HG02840 (cell line): ENCODE data around the gene S100A12.
"Not testable (repeated sequence)": the region's sequence is repeated elsewhere in the genome, so short reads cannot be mapped to it uniquely, and the experiment has no call there.

Source experiments
- ATAC-seq: cut with Tn5 transposase; IDR thresholded peaks from one replicate; pipeline ENCODE4 v1.9.1; 2021; ENCODE audit warnings: mild to moderate bottlenecking, moderate library complexity, moderate number of reproducible peaks; ENCODE audit not compliant: unreplicated experiment, low FRiP score

Gene S100A12

DNA sequence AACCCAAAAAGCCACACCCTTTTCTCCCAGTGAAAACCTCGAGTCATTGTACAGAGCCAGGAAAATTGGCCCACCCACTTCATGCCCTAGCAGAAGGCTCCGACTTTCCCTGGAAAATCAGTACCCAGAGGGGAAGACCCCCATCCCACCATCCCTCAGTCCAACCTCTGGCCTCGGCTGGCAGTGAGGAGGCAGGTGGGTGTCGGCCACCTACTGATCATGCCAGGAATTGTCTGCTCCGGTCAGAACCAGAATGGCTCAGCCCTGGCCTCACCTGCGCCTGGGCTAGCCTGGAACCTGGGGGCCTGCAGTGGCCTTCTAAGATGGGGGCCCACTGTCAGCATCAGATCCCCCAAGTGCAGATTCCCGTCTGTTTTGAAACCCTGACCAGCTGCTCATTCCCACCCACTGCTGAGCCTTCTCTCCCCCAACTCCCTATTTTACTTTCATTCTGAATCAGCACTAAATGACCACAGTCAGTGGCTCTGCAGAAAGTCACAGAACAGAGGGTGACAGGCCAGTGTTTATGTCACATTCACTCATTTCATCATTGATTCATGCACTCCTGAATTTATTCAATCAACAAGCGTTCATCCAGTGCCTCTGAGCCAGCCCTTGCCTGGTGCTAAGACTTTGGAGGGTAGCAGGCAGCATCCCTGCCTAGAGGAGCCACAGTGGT, 20.8 kb downstream of the S100A12 start:
- no peak for ATAC-seq

DNA sequence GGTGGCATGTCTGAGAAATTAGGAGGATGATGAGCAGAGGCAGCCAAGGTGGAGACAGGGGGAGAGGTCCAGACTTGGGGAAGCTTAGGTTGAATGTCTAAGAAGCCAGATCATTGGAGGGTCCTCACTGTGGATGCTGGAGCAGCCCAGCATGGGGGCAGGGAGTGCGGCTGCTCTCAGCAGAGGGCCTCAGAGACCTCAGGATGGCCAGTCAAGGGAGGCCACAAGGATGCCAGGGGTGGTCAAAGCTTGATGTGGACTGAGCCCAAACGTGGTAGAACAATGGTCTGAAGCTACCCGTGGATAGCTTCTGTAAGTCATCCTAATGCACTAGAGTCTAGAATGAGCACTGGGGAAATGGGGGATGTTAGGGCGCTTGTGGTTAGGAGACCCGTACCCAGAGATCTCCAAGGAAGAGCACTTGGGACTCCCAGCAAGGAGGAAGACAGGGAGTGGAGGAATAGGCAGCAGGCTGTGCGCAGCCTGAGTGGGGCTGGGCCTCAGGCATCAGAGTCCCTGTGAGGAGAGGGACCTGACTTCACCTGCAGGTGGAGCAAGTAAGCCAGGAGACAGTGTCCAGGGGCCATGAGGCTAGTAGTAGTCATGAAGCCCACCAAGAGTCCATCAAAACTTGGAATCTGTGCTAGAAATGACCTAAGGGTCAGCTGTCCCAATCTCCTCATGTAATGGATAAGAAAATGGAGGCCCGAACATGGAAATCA, 22.0 kb downstream of the S100A12 start:
- ATAC-seq, result no peak

GRCh38 chr1:153352523-153352922, 22.9 kb downstream of the S100A12 start:
- no peak for ATAC-seq

DNA sequence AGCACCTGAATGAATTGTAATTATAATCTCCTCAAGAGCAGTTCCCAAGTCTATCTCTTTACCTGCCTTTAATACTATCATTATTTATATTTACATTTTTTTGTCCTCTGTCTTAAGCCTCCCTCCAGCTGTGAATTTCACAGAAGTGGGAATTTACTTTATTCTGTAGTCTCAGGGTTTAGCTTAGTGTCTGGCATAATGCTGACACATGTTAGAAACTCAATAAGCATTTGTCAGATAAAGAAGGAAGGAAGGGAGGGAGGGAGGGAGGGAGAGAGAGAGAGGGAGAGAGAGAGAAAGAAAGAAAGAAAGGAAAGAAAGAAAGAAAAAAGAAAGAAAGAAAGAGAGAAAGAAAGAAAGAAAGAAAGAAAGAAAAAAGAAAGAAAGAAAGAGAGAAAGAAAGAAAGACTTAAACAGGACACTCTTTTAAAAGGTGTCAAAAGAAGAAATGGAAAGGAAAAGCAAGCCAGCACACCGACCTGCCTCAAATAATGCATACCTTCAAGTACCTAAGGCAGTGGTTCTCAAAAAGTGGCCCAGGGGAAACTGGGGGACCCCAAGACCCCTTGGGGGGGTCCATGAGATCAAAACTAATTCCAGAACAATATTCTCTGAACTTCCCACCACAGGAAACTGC, 25.0 kb downstream of the S100A12 start:
- no peak for ATAC-seq

GRCh38 chr1:153349363-153350320, 25.8 kb downstream of the S100A12 start:
- ATAC-seq, result no peak

GRCh38 chr1:153348511-153349362, 26.7 kb downstream of the S100A12 start, which contains the start of gene PGLYRP4:
Gene PGLYRP4 (minus strand): TSS chr1:153348841. CDS start chr1:153347932, 909 bp downstream.
- no peak for ATAC-seq

GRCh38 chr1:153347856-153348255, 27.6 kb downstream of the S100A12 start:
- no peak for ATAC-seq

GRCh38 chr1:153347049-153347448, 28.4 kb downstream of the S100A12 start:
- not testable (repeated sequence) for ATAC-seq

GRCh38 chr1:153346077-153346723, 29.2 kb downstream of the S100A12 start:
- ATAC-seq, result no peak

GRCh38 chr1:153345187-153346076, 30.0 kb downstream of the S100A12 start:
- no peak for ATAC-seq

GRCh38 chr1:153344718-153345025, 30.7 kb downstream of the S100A12 start:
- ATAC-seq, result no peak

DNA sequence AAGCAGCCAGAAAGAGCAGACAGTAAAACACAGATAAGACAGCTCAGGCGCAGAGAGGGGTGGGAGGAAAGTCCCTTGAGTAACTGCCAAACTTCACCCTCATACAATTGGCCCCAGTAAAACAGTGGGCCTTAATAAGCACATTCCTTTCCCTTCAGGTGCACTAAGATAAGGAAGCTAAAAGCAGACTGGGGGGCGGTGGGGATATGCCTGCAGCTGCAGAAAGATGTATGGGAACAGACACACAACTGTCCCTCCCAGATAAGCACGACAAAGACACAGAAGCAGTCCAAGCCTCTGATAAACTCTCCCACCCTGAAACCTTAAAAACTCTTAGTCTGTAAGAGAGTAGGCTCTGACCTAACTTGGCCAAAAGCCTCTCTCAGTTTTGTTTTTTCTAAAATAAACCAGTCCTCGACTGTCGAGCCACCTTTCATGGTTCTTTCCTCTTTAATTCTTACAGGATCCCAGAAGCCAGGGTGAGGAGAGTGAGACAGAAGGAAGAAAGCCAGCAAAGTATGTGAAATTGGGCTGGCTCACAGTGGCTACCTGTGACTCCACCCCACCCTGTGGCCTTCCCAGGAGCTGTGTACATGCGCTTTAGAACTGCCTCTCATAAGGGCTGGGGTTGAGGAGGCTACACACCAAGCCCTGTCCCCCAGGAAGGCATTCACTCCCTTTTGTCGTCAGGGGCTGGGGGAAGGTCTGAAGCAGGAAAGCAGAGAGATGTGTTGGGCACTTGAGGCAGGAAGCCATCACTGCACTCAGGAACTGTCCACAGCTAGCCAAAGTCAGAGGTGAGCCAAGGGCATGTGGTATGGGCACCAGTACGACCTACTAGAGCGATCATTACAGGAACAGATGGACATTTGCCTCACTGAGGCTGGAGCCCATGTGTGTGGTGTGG, 31.4 kb downstream of the S100A12 start:
- ATAC-seq, result no peak

- ATAC-seq, result no peak
Observed at GRCh38 chr1:153343040-153343681, 32.3 kb downstream of the S100A12 start.

DNA sequence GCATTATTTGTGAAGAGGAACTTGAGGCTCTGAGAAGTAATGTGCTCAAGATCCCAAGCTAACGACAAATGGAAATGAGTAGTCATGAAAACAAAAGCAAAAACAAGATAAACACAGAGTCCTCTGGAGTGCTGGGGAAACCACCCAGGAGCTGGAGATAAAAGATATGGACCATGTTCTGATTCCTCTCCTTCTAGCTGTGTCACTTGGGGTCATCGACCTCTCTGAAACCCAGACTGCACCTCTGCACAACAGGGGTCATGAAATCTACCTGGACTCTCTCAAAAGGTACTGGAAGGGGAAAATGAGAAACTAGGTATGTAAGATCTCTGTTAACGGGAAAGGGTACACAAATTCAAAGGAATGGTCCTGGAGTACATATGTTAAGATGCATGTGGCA, 33.2 kb downstream of the S100A12 start:
- ATAC-seq, result no peak

DNA sequence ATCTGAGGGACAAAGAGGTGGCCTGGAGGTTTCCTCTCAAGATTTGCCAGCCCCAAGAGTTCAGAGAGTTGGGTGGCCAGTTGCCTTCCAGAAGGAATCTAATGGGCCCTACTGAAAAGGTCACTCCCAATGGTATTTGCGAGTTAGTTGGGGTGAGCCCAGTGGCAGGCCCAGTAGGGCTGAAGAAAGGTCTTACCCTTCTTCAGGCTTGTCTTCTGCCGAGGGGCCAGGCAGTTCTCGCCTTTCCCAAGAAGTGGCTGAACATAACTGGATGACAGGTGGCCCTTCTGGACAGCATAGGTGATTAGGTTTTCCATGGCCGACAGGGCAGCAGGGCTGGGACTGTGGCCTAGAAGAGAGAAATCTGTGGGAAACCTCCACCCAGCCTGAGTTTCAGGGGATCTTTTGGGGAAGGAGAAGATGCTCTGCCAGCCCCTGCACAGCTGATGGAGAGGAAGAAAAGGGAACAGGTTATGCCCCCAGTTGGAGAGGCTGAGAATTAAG, 33.9 kb downstream of the S100A12 start:
- ATAC-seq, result no peak

- no peak for ATAC-seq
Observed at GRCh38 chr1:153340356-153340755, 35.1 kb downstream of the S100A12 start.
